ENCODE measurements around the gene ACTL8. TPM values are rescaled to one million over a fixed set of nuclear protein-coding genes. Genes with fewer than 3 reads are reported as not detected.

The ACTL8 gene
- total RNA-seq, 3 donors from 2014 or later (not counting 1 experiment from before 2014, with no cell fraction given), result not detected

GRCh38 chr1:17770983-17771382, 15.8 kb downstream of the ACTL8 start:
- TF ChIP-seq CTCF (IDR thresholded peaks at IDR 0.05), result no peak
- no peak overlapping the region for H3K27ac ChIP-seq (ENCODE audit: low read length)
- H3K27ac Mint-ChIP-seq, result no peak overlapping the region
- no peak overlapping the region for H3K4me3 Mint-ChIP-seq
- intact Hi-C loops (cut with micrococcal nuclease), result no loop called here
- DNase-seq (no peak), ATAC-seq (no peak)
- H3K27me3 Mint-ChIP-seq (ENCODE audit: low read depth in 2 of 2), result peaks cover 0 to 13% of the 10 kb centered on the region in 2 donors
- no peaks in the 10 kb centered on the region for H3K9me3 ChIP-seq (ENCODE audit: control insufficient read depth, insufficient read depth, low read length)
- H3K36me3 Mint-ChIP-seq, result no peaks in the 10 kb centered on the region
- H3K4me1 Mint-ChIP-seq, result no peaks in the 10 kb centered on the region
- H3K27me3 ChIP-seq (ENCODE audit: control insufficient read depth, insufficient read depth, low read length), result no peaks in the 10 kb centered on the region
- 92% methylated on average over 6 of the region's 10 CpGs for WGBS (ENCODE audit: insufficient coverage)
- no peaks in the 10 kb centered on the region for H3K4me1 ChIP-seq (ENCODE audit: control insufficient read depth, insufficient read depth, low read length)
- no peak overlapping the region for H3K4me3 ChIP-seq (ENCODE audit: low read length)
- H3K36me3 ChIP-seq (ENCODE audit: control insufficient read depth, insufficient read depth, low read length), result no peaks in the 10 kb centered on the region
- H3K9me3 Mint-ChIP-seq, result no peaks in the 10 kb centered on the region

GRCh38 chr1:17772615-17773212, 17.6 kb downstream of the ACTL8 start:
- TF ChIP-seq CTCF (IDR thresholded peaks at IDR 0.05), result no peak
- WGBS (ENCODE audit: insufficient coverage), result 81% methylated on average over 14 of the region's 14 CpGs
- DNase-seq (no peak), ATAC-seq (no peak)
- intact Hi-C loops (cut with micrococcal nuclease), result no loop called here
- H3K4me1 Mint-ChIP-seq, result no peaks in the 10 kb centered on the region
- no peak overlapping the region for H3K4me3 Mint-ChIP-seq
- H3K4me3 ChIP-seq (ENCODE audit: low read length), result no peak overlapping the region
- peaks cover 0 to 11% of the 10 kb centered on the region in 2 donors for H3K27me3 Mint-ChIP-seq (ENCODE audit: low read depth in 2 of 2)
- no peaks in the 10 kb centered on the region for H3K4me1 ChIP-seq (ENCODE audit: control insufficient read depth, insufficient read depth, low read length)
- H3K9me3 ChIP-seq (ENCODE audit: control insufficient read depth, insufficient read depth, low read length), result no peaks in the 10 kb centered on the region
- H3K36me3 Mint-ChIP-seq, result no peaks in the 10 kb centered on the region
- H3K36me3 ChIP-seq (ENCODE audit: control insufficient read depth, insufficient read depth, low read length), result no peaks in the 10 kb centered on the region
- H3K27ac ChIP-seq (ENCODE audit: low read length), result no peak overlapping the region
- H3K9me3 Mint-ChIP-seq, result no peaks in the 10 kb centered on the region
- no peak overlapping the region for H3K27ac Mint-ChIP-seq
- no peaks in the 10 kb centered on the region for H3K27me3 ChIP-seq (ENCODE audit: control insufficient read depth, insufficient read depth, low read length)

- Mint-ChIP-seq H3K36me3 (no peaks in the 10 kb centered on the region), H3K4me3 (no peak overlapping the region), H3K4me1 (no peaks in the 10 kb centered on the region), H3K27me3 (ENCODE audit: low read depth in 2 of 2) (peaks cover 0 to 7% of the 10 kb centered on the region in 2 donors), H3K9me3 (no peaks in the 10 kb centered on the region), H3K27ac (no peak overlapping the region)
- ATAC-seq (no peak), DNase-seq (no peak)
- Histone ChIP-seq H3K4me1 (ENCODE audit: control insufficient read depth, insufficient read depth, low read length) (no peaks in the 10 kb centered on the region), H3K9me3 (ENCODE audit: control insufficient read depth, insufficient read depth, low read length) (no peaks in the 10 kb centered on the region), H3K27ac (ENCODE audit: low read length) (no peak overlapping the region), H3K36me3 (ENCODE audit: control insufficient read depth, insufficient read depth, low read length) (no peaks in the 10 kb centered on the region), H3K4me3 (ENCODE audit: low read length) (no peak overlapping the region), H3K27me3 (ENCODE audit: control insufficient read depth, insufficient read depth, low read length) (no peaks in the 10 kb centered on the region)
- intact Hi-C loops (cut with micrococcal nuclease), result no loop called here
- WGBS (ENCODE audit: insufficient coverage), result 73% methylated on average over 16 of the region's 16 CpGs
- TF ChIP-seq CTCF (IDR thresholded peaks at IDR 0.05), result no peak
Measured at GRCh38 chr1:17773591-17774326, 18.6 kb downstream of the ACTL8 start.
